EL (cell line): ENCODE results near the gene FKBP9.

ENCODE experiments used
- DNase-seq: peaks from one replicate; pipeline ENCODE4 v3.0.0-alpha.2; 2016

Gene FKBP9

GRCh38 chr7:33009734-33010133 is 52.5 kb downstream of the FKBP9 start:
- DNase-seq: no peak

GRCh38 chr7:33012364-33012763 is 55.1 kb downstream of the FKBP9 start:
- DNase-seq: no peak

- DNase-seq: no peak
Measured at GRCh38 chr7:33024189-33024757, 67.0 kb downstream of the FKBP9 start.

GRCh38 chr7:33035776-33036175 is 78.5 kb downstream of the FKBP9 start:
- peak; percentile 10 for DNase-seq

- DNase-seq: no peak
Measured at GRCh38 chr7:33038639-33039038, 81.4 kb downstream of the FKBP9 start.

- peak; percentile 42 for DNase-seq
Measured at GRCh38 chr7:33039257-33039902, 82.1 kb downstream of the FKBP9 start.

- DNase-seq: no peak
Measured at GRCh38 chr7:33039903-33040292, 82.7 kb downstream of the FKBP9 start.

- DNase-seq: no peak
Measured at GRCh38 chr7:33040803-33041516, 83.7 kb downstream of the FKBP9 start.

GRCh38 chr7:33041631-33042428 is 84.6 kb downstream of the FKBP9 start:
- no peak for DNase-seq

GRCh38 chr7:33043501-33044400 is 86.5 kb downstream of the FKBP9 start:
- DNase-seq: no peak

GRCh38 chr7:33044401-33044718 is 87.1 kb downstream of the FKBP9 start:
- DNase-seq: no peak

- DNase-seq: peak; percentile 46
Measured at GRCh38 chr7:33044986-33045385, 87.7 kb downstream of the FKBP9 start.

GRCh38 chr7:33048257-33048656 is 91.0 kb downstream of the FKBP9 start:
- DNase-seq: no peak

- no peak for DNase-seq
Measured at GRCh38 chr7:33048704-33049103, 91.5 kb downstream of the FKBP9 start.

GRCh38 chr7:33050535-33051318 is 93.5 kb downstream of the FKBP9 start:
- peak; percentile 54 for DNase-seq

GRCh38 chr7:33053721-33054120 is 96.5 kb downstream of the FKBP9 start:
- no peak for DNase-seq

GRCh38 chr7:33054261-33054964 is 97.2 kb downstream of the FKBP9 start:
- DNase-seq: peak; percentile 37

GRCh38 chr7:33055158-33055557 is 97.9 kb downstream of the FKBP9 start:
- no peak for DNase-seq
